K562 (cell line): ENCODE data around the gene CECR2. TPM values are rescaled to one million over a fixed set of nuclear protein-coding genes. Genes with fewer than 3 reads are reported as not detected.

Source experiments
- ATAC-seq: fragments of 200-7000 bp; cut with Tn5 transposase; 3 replicates; pipeline ENCODE4 v1.9.1; 2020; ENCODE audit warnings: moderate library complexity
- BruUV-seq: library from RNA; stranded (reverse); fragments of 400-500 nt; replicated peaks from 2 replicates; lab custom pipeline; 2021; lab: Mats Ljungman, UMichigan
- CTCF ChIA-PET: fragments of 300-600 bp; formaldehyde crosslinking; extraction: SDS; loops from one replicate; lab custom pipeline; 2021; ENCODE audit warnings: low intra/inter-chr PET ratio; lab: Yijun Ruan, JAX
- POLR2A ChIA-PET: fragments of 300-600, 350-650 bp; sonication (Branson Sonifier 250); formaldehyde crosslinking; extraction: SDS; loops from one replicate; lab custom pipeline; 2021; ENCODE audit warnings: antibody characterized with exemption, inconsistent platforms; lab: Yijun Ruan, JAX
- DNase-seq, 4 experiments: peaks; one replicate each; pipeline versions ENCODE4 v3.0.0 to v3.0.0-alpha.2; 2011 to 2018; ENCODE audit warnings: low spot score in 3 of 4, mixed read lengths in 3 of 4; ENCODE audit errors: extremely low read depth in 1 of 4
- FAIRE-seq: peaks from 2 replicates; lab custom pipeline; 2011; peaks lifted over from hg19 to GRCh38; lab: Jason Lieb, UNC
- H2AFZ ChIP-seq: 2 replicates; pipeline ENCODE4 v1.6.0; 2011; ENCODE audit warnings: low read depth, low read length, control low read depth, inconsistent platforms
- H3K27ac ChIP-seq: fragments of 200-600 bp; 3 replicates; pipeline ENCODE4 v1.8.0; 2011; ENCODE audit warnings: low read depth, mild to moderate bottlenecking, control low read depth, inconsistent platforms, low read length, moderate library complexity, mixed read lengths; ENCODE audit errors: extremely low read depth
- H3K27me3 ChIP-seq, 2 experiments: fragments of 300-600 bp in 1 of 2; 2 replicates in 1 of 2; 3 replicates in 1 of 2; pipeline versions ENCODE4 v1.6.0 to v1.8.0; 2011; ENCODE audit warnings: inconsistent platforms in 2 of 2, low read length in 2 of 2, mild to moderate bottlenecking in 1 of 2, mixed read lengths in 1 of 2, moderate library complexity in 1 of 2; ENCODE audit not compliant: control insufficient read depth in 2 of 2, insufficient read depth in 2 of 2
- H3K36me3 ChIP-seq: fragments of 300-600 bp; 3 replicates; pipeline ENCODE4 v1.8.0; 2011; ENCODE audit warnings: mild to moderate bottlenecking, low read length, inconsistent platforms; ENCODE audit not compliant: control insufficient read depth, insufficient read depth
- H3K4me1 ChIP-seq, 2 experiments: fragments of 200-600 bp in 1 of 2; replicated peaks in 1 of 2; 2 replicates in 1 of 2; 3 replicates in 1 of 2; pipeline versions ENCODE4 v1.5.1 to v1.8.0; 2011; ENCODE audit warnings: inconsistent platforms in 2 of 2, low read length in 2 of 2, mild to moderate bottlenecking in 1 of 2, mixed read lengths in 1 of 2, moderate library complexity in 1 of 2; ENCODE audit not compliant: control insufficient read depth in 2 of 2, insufficient read depth in 2 of 2
- H3K4me2 ChIP-seq: 2 replicates; pipeline ENCODE4 v1.6.1; 2011; ENCODE audit warnings: low read length, control low read depth, inconsistent platforms, mixed read lengths; ENCODE audit not compliant: insufficient read depth
- H3K4me3 ChIP-seq: fragments of 200-600 bp; sonication (generic), shearing (Covaris generic); 2 replicates; pipeline ENCODE4 v1.5.1; 2016; ENCODE audit warnings: control low read depth, inconsistent platforms
- H3K79me2 ChIP-seq: fragments of 200-600 bp; 3 replicates; pipeline ENCODE4 v1.8.0; 2011; ENCODE audit warnings: low read length, inconsistent platforms; ENCODE audit not compliant: control insufficient read depth, insufficient read depth
- H3K9ac ChIP-seq, 2 experiments: 2 replicates each; pipeline versions ENCODE4 v1.6.0 to v1.6.1; 2011; ENCODE audit warnings: low read depth in 2 of 2, low read length in 2 of 2, control low read depth in 1 of 2, inconsistent platforms in 1 of 2, mild to moderate bottlenecking in 1 of 2, mixed read lengths in 1 of 2; ENCODE audit not compliant: insufficient read depth in 1 of 2
- H3K9me1 ChIP-seq: one replicate; pipeline ENCODE4 v1.6.0; 2011; ENCODE audit warnings: inconsistent platforms, mild to moderate bottlenecking, low read length, moderate library complexity; ENCODE audit not compliant: control insufficient read depth, insufficient read depth
- H3K9me3 ChIP-seq: replicated peaks from 2 replicates; pipeline ENCODE4 v1.5.1; 2011; ENCODE audit warnings: low read depth, low read length, inconsistent platforms; ENCODE audit not compliant: control insufficient read depth, insufficient read depth
- H4K20me1 ChIP-seq: replicated peaks from 2 replicates; pipeline ENCODE4 v1.6.1; 2011; ENCODE audit warnings: low read length, inconsistent platforms, mixed read lengths; ENCODE audit not compliant: control insufficient read depth, insufficient read depth
- ARID3A ChIP-seq: IDR thresholded peaks from 2 replicates; pipeline ENCODE4 v1.6.1; 2012; ENCODE audit warnings: low read depth, low read length, improper control_type of control experiment, borderline replicate concordance
- E2F8 ChIP-seq: fragments of 450-650 bp; IDR thresholded peaks from 2 replicates; pipeline ENCODE4 v1.7.1; 2018; ENCODE audit warnings: mild to moderate bottlenecking, low read depth; ENCODE audit not compliant: partially characterized antibody
- E4F1 ChIP-seq: fragments of 250-450 bp; sonication (Bioruptor Pico); IDR thresholded peaks from 2 replicates; pipeline ENCODE4 v1.5.0; 2021; ENCODE audit warnings: mild to moderate bottlenecking, borderline replicate concordance
- KAT8 ChIP-seq: fragments of 450-650 bp; IDR thresholded peaks from 2 replicates; pipeline ENCODE4 v1.6.1; 2016; ENCODE audit warnings: low read depth, mild to moderate bottlenecking
- PURB ChIP-seq: sonication (generic); formaldehyde crosslinking; IDR thresholded peaks from 2 replicates; pipeline ENCODE4 v1.9.0; 2021; ENCODE audit warnings: low read depth, mild to moderate bottlenecking, missing genetic modification reagents
- TCF7L2 ChIP-seq: fragments of 150-350 bp; IDR thresholded peaks from 2 replicates; pipeline ENCODE4 v1.6.1; 2016; ENCODE audit warnings: low read depth, mild to moderate bottlenecking, low read length, moderate library complexity
- YBX1 ChIP-seq: fragments of 450-650 bp; IDR thresholded peaks from 2 replicates; pipeline ENCODE4 v1.7.1; 2016; ENCODE audit warnings: mild to moderate bottlenecking
- ZBTB49 ChIP-seq: sonication (generic); formaldehyde crosslinking; IDR thresholded peaks from 2 replicates; pipeline ENCODE4 v1.8.0; 2022; ENCODE audit warnings: missing genetic modification reagents, mild to moderate bottlenecking, borderline replicate concordance
- ZC3H4 ChIP-seq: sonication (generic); formaldehyde crosslinking; IDR thresholded peaks from 2 replicates; pipeline ENCODE4 v1.9.0; 2021; ENCODE audit warnings: missing genetic modification reagents, borderline replicate concordance
- ZNF76 ChIP-seq: fragments of 250-450 bp; sonication (Bioruptor Pico); IDR thresholded peaks from 2 replicates; pipeline ENCODE4 v1.4.0; 2020; ENCODE audit warnings: mild to moderate bottlenecking, moderate library complexity, borderline replicate concordance
- WGBS: fragments of 100-300 bp; shearing (Covaris generic); methylation state at CpG from one replicate; pipeline ENCODE4 v1.1.6; 2016; ENCODE audit warnings: low coverage, mixed read lengths; ENCODE audit not compliant: insufficient coverage; ENCODE audit errors: missing lambda C conversion rate; 5-methylcytosine and 5-hydroxymethylcytosine counted together
- in situ Hi-C: fragments of 300-500 bp; cut with MboI; formaldehyde crosslinking; loops from 4 replicates; pipeline ENCODE4 v1.15.0; 2018; ENCODE audit warnings: inconsistent platforms, mixed read lengths
- intact Hi-C: fragments of 100-400 bp; cut with micrococcal nuclease; formaldehyde crosslinking; loops from 2 replicates; pipeline ENCODE4 v1.14.2; 2022
- polyA plus RNA-seq, 8 experiments: library from polyadenylated mRNA; depleted of rRNA in 4 of 8; stranded (reverse) in 5 of 8; unstranded in 3 of 8; fragments of >200 nt; fragmentation: Nextera tagmentation in 2 of 8; fragmentation: Illumina TruSeq in 1 of 8; extraction: Ambion mirVana in 2 of 8; extraction: Trizol in 1 of 8; gene quantifications; 2 replicates each; pipeline versions ENCODE4 v1.2.1 to v1.2.3, GENCODE V29; 2011 to 2014; ENCODE audit warnings: inconsistent platforms in 1 of 8, missing spikeins in 1 of 8
- total RNA-seq, 7 experiments: library from RNA; depleted of rRNA in 6 of 7; stranded (reverse); fragments of >200 nt in 6 of 7; fragmentation: Illumina TruSeq in 2 of 7; extraction: Trizol in 2 of 7; gene quantifications; 2 replicates each; pipeline versions ENCODE4 v1.2.1 to v1.2.3, GENCODE V29; 2011 to 2021; ENCODE audit warnings: low replicate concordance in 1 of 7

Gene CECR2
- total and polyA plus RNA-seq, 9 of the 15 experiments (the other 6 are each of a cell fraction or from before 2014, with no cell fraction given): 0.01 to 1.00 (median 0.27) TPM

- Histone ChIP-seq H3K27ac (no peak overlapping the region), H2AFZ (no peak overlapping the region), H3K27me3 (peaks cover 14 to 23% of the 10 kb centered on the region in 2 experiments), H3K9me3 (no peaks in the 10 kb centered on the region), H3K4me3 (no peak overlapping the region), H4K20me1 (no peaks in the 10 kb centered on the region), H3K79me2 (no peaks in the 10 kb centered on the region), H3K4me2 (no peak overlapping the region), H3K4me1 (no peaks in the 10 kb centered on the region), H3K36me3 (no peaks in the 10 kb centered on the region), H3K9me1 (no peaks in the 10 kb centered on the region), H3K9ac (no peak overlapping the region)
- DNase-seq (no peak), FAIRE-seq (no peak), ATAC-seq (no peak)
- POLR2A ChIA-PET: no interaction called here
- CTCF ChIA-PET: no interaction called here
- 4% methylated on average over 7 of the region's 7 CpGs for WGBS
- in situ Hi-C loops: no loop called here
- intact Hi-C loops: no loop called here
- no TSS peak for BruUV-seq
- TF ChIP-seq E4F1 (CRISPR knock-in tag): no peak
- TF ChIP-seq KAT8: no peak
- TF ChIP-seq ZC3H4 (CRISPR knock-in tag): no peak
- no peak for TF ChIP-seq YBX1
- no peak for TF ChIP-seq ZBTB49 (CRISPR knock-in tag)
- TF ChIP-seq PURB (CRISPR knock-in tag): no peak
- no peak for TF ChIP-seq TCF7L2
- no peak for TF ChIP-seq ZNF76
- no peak for TF ChIP-seq ARID3A
- no peak for TF ChIP-seq E2F8
These were observed 15.5 kb downstream of the CECR2 start for GRCh38 chr22:17384612-17385330.
